Endodermal cell (in vitro differentiated cells): ENCODE measurements around the gene KCNN2. TPM values are rescaled to one million over a fixed set of nuclear protein-coding genes. Genes with fewer than 3 reads are reported as not detected.

ENCODE experiments used
- DNase-seq: peaks from one replicate; pipeline ENCODE4 v3.0.0-alpha.2; 2017
- H3K27ac ChIP-seq: 2 replicates; pipeline ENCODE4 v1.5.1; 2013; ENCODE audit warnings: mild to moderate bottlenecking, low read depth, low read length, moderate library complexity
- H3K27me3 ChIP-seq: 2 replicates; pipeline ENCODE4 v1.6.1; 2013; ENCODE audit warnings: mild to moderate bottlenecking, low read length, moderate library complexity; ENCODE audit not compliant: insufficient read depth, control insufficient read depth, poor library complexity, severe bottlenecking
- H3K36me3 ChIP-seq: 2 replicates; pipeline ENCODE4 v1.7.0; 2013; ENCODE audit warnings: mild to moderate bottlenecking, low read length, moderate library complexity; ENCODE audit not compliant: control insufficient read depth, insufficient read depth
- H3K4me1 ChIP-seq: one replicate; pipeline ENCODE4 v1.7.0; 2013; ENCODE audit warnings: low read length; ENCODE audit not compliant: control insufficient read depth, insufficient read depth
- H3K4me3 ChIP-seq: 2 replicates; pipeline ENCODE4 v1.5.1; 2013; ENCODE audit warnings: mild to moderate bottlenecking, low read length, moderate library complexity
- H3K9ac ChIP-seq: 2 replicates; pipeline ENCODE4 v1.6.1; 2013; ENCODE audit warnings: mild to moderate bottlenecking, low read length, moderate library complexity; ENCODE audit not compliant: poor library complexity, severe bottlenecking; ENCODE audit errors: extremely low read depth
- H3K9me3 ChIP-seq: 2 replicates; pipeline ENCODE4 v1.6.1; 2013; ENCODE audit warnings: mild to moderate bottlenecking, low read length, moderate library complexity; ENCODE audit not compliant: control insufficient read depth
- H3K27ac Mint-ChIP-seq: 2 replicates; pipeline ENCODE4 v1.8.0; 2020; ENCODE audit warnings: mixed read lengths
- H3K27me3 Mint-ChIP-seq: 2 replicates; pipeline ENCODE4 v1.8.0; 2021; ENCODE audit warnings: mild to moderate bottlenecking, mixed read lengths; ENCODE audit not compliant: insufficient read depth
- H3K36me3 Mint-ChIP-seq: 2 replicates; pipeline ENCODE4 v1.8.0; 2020; ENCODE audit warnings: low read depth, mixed read lengths
- H3K4me1 Mint-ChIP-seq: 2 replicates; pipeline ENCODE4 v1.8.0; 2020; ENCODE audit warnings: mixed read lengths
- H3K4me3 Mint-ChIP-seq: 2 replicates; pipeline ENCODE4 v1.8.0; 2020; ENCODE audit warnings: mild to moderate bottlenecking, moderate library complexity, mixed read lengths
- H3K9me3 Mint-ChIP-seq: 2 replicates; pipeline ENCODE4 v1.8.0; 2020; ENCODE audit warnings: mild to moderate bottlenecking, mixed read lengths
- CTCF ChIP-seq: fragments of 200-600 bp; sonication (generic); conservative IDR thresholded peaks from 2 replicates; pipeline ENCODE4 v1.5.0; 2021; ENCODE audit warnings: antibody characterized with exemption, mild to moderate bottlenecking
- WGBS, 2 experiments: methylation state at CpG; one replicate each; pipeline versions ENCODE4 v1.1.5 to v1.1.7; 2013; ENCODE audit warnings: missing lambda C conversion rate in 2 of 2, mixed read lengths in 1 of 2; ENCODE audit not compliant: insufficient coverage in 1 of 2, insufficient read length in 1 of 2; 5-methylcytosine and 5-hydroxymethylcytosine counted together
- total RNA-seq, 2 donors: library from RNA; stranded (reverse); fragmentation: NEBNext Ultra II Directional in 1 of 2; extraction: Animal tissue kit (Norgen Biotek cat#: 25700) in 1 of 2; gene quantifications; 2 replicates in 1 of 2; 3 replicates in 1 of 2; pipeline ENCODE4 v1.2.1, GENCODE V29; 2021

Gene KCNN2
- total RNA-seq, 2 donors from 2014 or later: 3.0 to 4.7 TPM

- peak overlapping the region; percentile 52 for H3K27ac Mint-ChIP-seq
- WGBS, 2 experiments: 38 to 59% methylated on average over 2 to 4 of the region's 4 CpGs
- Histone ChIP-seq H3K9me3 (no peaks in the 10 kb centered on the region), H3K27ac (no peak overlapping the region), H3K27me3 (peaks cover 20% of the 10 kb centered on the region), H3K4me3 (no peak overlapping the region), H3K9ac (no peak overlapping the region), H3K4me1 (peaks cover 15% of the 10 kb centered on the region), H3K36me3 (no peaks in the 10 kb centered on the region)
- H3K36me3 Mint-ChIP-seq: no peaks in the 10 kb centered on the region
- peak; percentile 53 for DNase-seq
- H3K4me3 Mint-ChIP-seq: no peak overlapping the region
- H3K4me1 Mint-ChIP-seq: peaks cover 54% of the 10 kb centered on the region
- TF ChIP-seq CTCF: peak; percentile 61
- H3K27me3 Mint-ChIP-seq: peaks cover 15% of the 10 kb centered on the region
- no peaks in the 10 kb centered on the region for H3K9me3 Mint-ChIP-seq
These were observed 45.7 kb upstream of the KCNN2 start for GRCh38 chr5:114316167-114316566.

- TF ChIP-seq CTCF: no peak
- Histone ChIP-seq H3K36me3 (no peaks in the 10 kb centered on the region), H3K4me1 (peaks cover 15% of the 10 kb centered on the region), H3K27me3 (peaks cover 17% of the 10 kb centered on the region), H3K27ac (no peak overlapping the region), H3K9me3 (no peaks in the 10 kb centered on the region), H3K9ac (no peak overlapping the region), H3K4me3 (no peak overlapping the region)
- Mint-ChIP-seq H3K9me3 (no peaks in the 10 kb centered on the region), H3K4me1 (peaks cover 44% of the 10 kb centered on the region), H3K4me3 (no peak overlapping the region), H3K36me3 (no peaks in the 10 kb centered on the region), H3K27ac (no peak overlapping the region), H3K27me3 (peaks cover 12% of the 10 kb centered on the region)
- DNase-seq: no peak
- WGBS, 2 experiments: 79% methylated on average over 6 of the region's 6 CpGs; no CpG with 5 or more reads in 1 of the 2 experiments
These were observed 44.1 kb upstream of the KCNN2 start for GRCh38 chr5:114317751-114318150.

GRCh38 chr5:114319236-114319635, 42.6 kb upstream of the KCNN2 start:
- no peaks in the 10 kb centered on the region for H3K9me3 Mint-ChIP-seq
- no peaks in the 10 kb centered on the region for H3K27me3 Mint-ChIP-seq
- WGBS, 2 experiments: 89% methylated on average over 1 of the region's 1 CpG; no CpG with 5 or more reads in 1 of the 2 experiments
- peaks cover 2% of the 10 kb centered on the region for H3K27me3 ChIP-seq
- peaks cover 15% of the 10 kb centered on the region for H3K4me1 ChIP-seq
- H3K9ac ChIP-seq: no peak overlapping the region
- H3K27ac Mint-ChIP-seq: no peak overlapping the region
- no peaks in the 10 kb centered on the region for H3K9me3 ChIP-seq
- DNase-seq: no peak
- TF ChIP-seq CTCF: no peak
- no peak overlapping the region for H3K4me3 ChIP-seq
- H3K36me3 Mint-ChIP-seq: no peaks in the 10 kb centered on the region
- no peak overlapping the region for H3K4me3 Mint-ChIP-seq
- H3K36me3 ChIP-seq: no peaks in the 10 kb centered on the region
- H3K27ac ChIP-seq: no peak overlapping the region
- peaks cover 42% of the 10 kb centered on the region for H3K4me1 Mint-ChIP-seq
